Testis (tissue), 2 donors: ENCODE measurements around the gene TAPBPL.

Experiments used
- CTCF ChIP-seq, 3 experiments: fragments of 450-650 bp in 2 of 3; fragments of 200-600 bp in 1 of 3; sonication (generic) in 1 of 3; IDR thresholded peaks; one replicate each; pipeline ENCODE4 v1.5.1; 2016 to 2019; ENCODE audit warnings: antibody characterized with exemption in 3 of 3, mild to moderate bottlenecking in 2 of 3, moderate library complexity in 1 of 3
- POLR2A ChIP-seq: fragments of 450-650 bp; IDR thresholded peaks from one replicate; pipeline ENCODE4 v1.6.1; 2017; ENCODE audit warnings: antibody characterized with exemption, mild to moderate bottlenecking, moderate library complexity

- TF ChIP-seq POLR2A: no peak
- no peak for TF ChIP-seq CTCF (IDR thresholded peaks at IDR 0.05)
These were observed 37.6 kb downstream of the TAPBPL start for GRCh38 chr12:6489449-6489848.
